Omental fat pad (tissue), 4 donors: ENCODE measurements around the gene CENPB. TPM values are rescaled to one million over a fixed set of nuclear protein-coding genes. Genes with fewer than 3 reads are reported as not detected.

Experiments
- ATAC-seq: fragments of 150-250 bp; one replicate; pipeline ENCODE4 v1.9.1; 2016; ENCODE audit warnings: mild to moderate bottlenecking, moderate library complexity; ENCODE audit not compliant: low FRiP score
- DNase-seq: peaks from one replicate; pipeline ENCODE4 v3.0.0-alpha.2; 2019; ENCODE audit warnings: low spot score
- CTCF ChIP-seq, 3 donors: fragments of 450-650 bp; IDR thresholded peaks; one replicate each; pipeline ENCODE4 v1.5.1; 2016 to 2017; ENCODE audit warnings: antibody characterized with exemption in 3 of 3, mild to moderate bottlenecking in 3 of 3, moderate library complexity in 2 of 3
- total RNA-seq, 4 donors: library from RNA; depleted of rRNA; stranded (reverse); fragments of >200 nt; gene quantifications; one replicate each; pipeline ENCODE4 v1.1.0, GENCODE V29; 2016

The CENPB gene
- total RNA-seq, 4 donors from 2014 or later = 52.2 to 98.4 (median 76.8) TPM

DNA sequence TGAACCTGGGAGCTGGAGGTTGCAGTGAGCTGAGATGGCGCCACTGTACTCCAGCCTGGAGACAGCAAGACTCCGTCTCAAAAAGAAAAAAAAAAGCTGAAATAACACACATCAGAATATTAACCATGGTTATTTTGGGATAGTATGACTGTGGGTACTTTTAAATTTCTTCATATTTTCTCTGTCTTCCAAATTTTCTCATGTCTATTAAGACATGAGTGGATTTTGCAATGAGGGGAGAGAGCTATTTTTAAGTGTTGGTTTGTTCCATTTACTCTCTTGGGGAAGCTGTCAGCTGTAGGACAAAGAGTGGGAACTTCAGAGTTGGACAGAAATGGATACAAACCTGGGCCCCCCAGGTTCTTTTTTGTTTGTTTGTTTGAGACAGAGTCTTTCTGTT, 29.3 kb downstream of the CENPB start:
- DNase-seq (no peak), ATAC-seq (no peak)
- TF ChIP-seq CTCF (IDR thresholded peaks at IDR 0.05) = no peak

GRCh38 chr20:3755814-3756480, 30.6 kb downstream of the CENPB start:
- TF ChIP-seq CTCF (IDR thresholded peaks at IDR 0.05) = no peak
- DNase-seq (no peak), ATAC-seq (no peak)

DNA sequence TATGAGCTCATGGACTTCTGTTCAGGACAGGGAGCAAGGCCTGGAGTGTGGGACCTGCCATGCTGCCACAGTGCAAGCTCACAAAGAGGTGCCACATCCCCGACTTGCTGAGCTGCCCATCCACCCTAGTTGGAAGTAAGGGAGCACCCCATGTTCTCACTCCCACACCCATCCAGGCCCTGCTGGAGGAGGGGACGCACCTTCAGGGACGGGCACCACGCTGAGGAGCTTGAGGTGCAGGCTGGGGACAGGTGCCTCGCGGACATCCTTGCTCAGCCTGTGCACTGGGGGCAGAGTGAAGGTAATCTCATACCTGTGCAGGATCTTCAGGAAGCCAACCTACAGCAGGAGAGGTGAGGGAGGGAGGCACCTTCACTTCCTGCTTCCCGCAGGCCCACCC, 31.3 kb downstream of the CENPB start:
- ATAC-seq (no peak), DNase-seq (no peak)
- no peak for TF ChIP-seq CTCF (IDR thresholded peaks at IDR 0.05)

- ATAC-seq (no peak), DNase-seq (no peak)
- TF ChIP-seq CTCF (IDR thresholded peaks at IDR 0.05) = no peak
Measured at GRCh38 chr20:3754276-3754630, 32.3 kb downstream of the CENPB start.

DNA sequence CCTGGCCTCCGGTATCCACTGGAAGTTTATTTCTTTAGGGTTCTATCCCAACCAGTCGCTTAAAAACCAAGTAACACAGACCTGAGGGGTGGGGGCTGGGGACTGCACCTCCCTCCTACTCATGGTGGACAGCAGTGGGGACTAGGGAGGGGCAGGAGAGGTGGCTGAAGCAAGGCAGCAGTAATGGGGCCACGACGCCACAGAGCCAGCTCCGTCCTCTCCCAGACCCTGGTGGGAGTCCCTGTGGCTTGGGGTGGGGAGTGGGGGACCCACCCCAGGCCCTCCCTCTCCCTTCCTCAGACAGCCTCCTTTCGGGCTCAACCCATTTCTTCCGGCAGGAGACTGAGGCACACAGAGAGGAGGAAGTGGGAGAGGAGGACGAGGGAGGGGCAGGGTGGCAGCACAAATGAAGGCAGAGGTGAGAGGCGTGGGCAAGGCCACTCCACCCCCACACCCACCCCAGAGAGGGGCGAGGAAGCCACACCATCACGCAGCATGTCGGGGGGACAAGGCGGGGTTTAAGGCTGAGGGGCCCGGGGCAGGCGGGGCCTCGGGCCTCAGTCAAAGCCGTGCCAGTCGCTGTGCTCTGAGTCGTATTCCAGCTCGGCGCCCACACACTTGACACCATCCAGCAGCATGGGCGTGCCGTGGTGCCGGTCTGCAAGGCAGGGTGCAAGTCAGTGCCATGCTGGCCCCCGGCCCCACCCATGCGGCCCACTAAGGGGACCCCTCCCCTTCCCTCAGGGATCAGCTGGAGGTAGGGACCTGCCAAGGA, 32.9 kb downstream of the CENPB start:
- TF ChIP-seq CTCF (IDR thresholded peaks at IDR 0.05) = no peak
- no peak for ATAC-seq
- no peak for DNase-seq

- ATAC-seq (peak; percentile 46), DNase-seq (peak; percentile 73)
Measured at GRCh38 chr20:3753098-3753497, 33.4 kb downstream of the CENPB start.

More at GRCh38 chr20:3753098-3753497, 33.4 kb downstream of the CENPB start:
- peak in 1 of 3 donors; percentile 75 for TF ChIP-seq CTCF (IDR thresholded peaks at IDR 0.05)
